Measurements from ENCODE around the gene HBP1.

DNA sequence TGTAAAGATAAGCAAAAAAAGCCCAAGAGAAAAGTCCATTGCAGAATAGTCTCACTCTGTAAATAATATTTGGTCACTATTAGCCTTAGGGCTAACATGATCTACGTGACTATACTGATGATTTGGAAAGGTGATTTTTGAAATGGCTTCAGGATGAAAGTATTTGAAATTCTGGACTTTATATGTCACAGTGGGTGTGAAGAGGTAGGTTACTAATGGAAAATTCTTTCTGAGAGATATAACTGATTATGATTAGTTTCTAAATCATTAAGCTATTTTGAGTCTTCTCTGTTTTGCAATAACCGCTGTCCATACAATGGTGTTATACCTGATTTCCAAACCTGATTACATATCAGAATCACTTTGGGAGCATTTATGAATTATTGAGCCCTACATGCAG is 20.1 kb upstream of the HBP1 start:
- TF ChIP-seq, protein P1, sequence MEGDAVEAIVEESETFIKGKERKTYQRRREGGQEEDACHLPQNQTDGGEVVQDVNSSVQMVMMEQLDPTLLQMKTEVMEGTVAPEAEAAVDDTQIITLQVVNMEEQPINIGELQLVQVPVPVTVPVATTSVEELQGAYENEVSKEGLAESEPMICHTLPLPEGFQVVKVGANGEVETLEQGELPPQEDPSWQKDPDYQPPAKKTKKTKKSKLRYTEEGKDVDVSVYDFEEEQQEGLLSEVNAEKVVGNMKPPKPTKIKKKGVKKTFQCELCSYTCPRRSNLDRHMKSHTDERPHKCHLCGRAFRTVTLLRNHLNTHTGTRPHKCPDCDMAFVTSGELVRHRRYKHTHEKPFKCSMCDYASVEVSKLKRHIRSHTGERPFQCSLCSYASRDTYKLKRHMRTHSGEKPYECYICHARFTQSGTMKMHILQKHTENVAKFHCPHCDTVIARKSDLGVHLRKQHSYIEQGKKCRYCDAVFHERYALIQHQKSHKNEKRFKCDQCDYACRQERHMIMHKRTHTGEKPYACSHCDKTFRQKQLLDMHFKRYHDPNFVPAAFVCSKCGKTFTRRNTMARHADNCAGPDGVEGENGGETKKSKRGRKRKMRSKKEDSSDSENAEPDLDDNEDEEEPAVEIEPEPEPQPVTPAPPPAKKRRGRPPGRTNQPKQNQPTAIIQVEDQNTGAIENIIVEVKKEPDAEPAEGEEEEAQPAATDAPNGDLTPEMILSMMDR (IDR thresholded peaks at IDR 0.05) = no peak
- TF ChIP-seq POLR2A (IDR thresholded peaks at IDR 0.05) = no peak

Data from heart left ventricle (tissue), 13 donors.